GM12874 (cell line): ENCODE measurements around the gene ADH1A.

ENCODE experiments used
- CTCF ChIP-seq: IDR thresholded peaks from 2 replicates; pipeline ENCODE4 v1.5.1; 2011; ENCODE audit warnings: low read depth, mild to moderate bottlenecking, control low read depth, low read length, moderate library complexity; ENCODE audit not compliant: insufficient read depth

Gene ADH1A

GRCh38 chr4:99234331-99235010 is 56.3 kb downstream of the ADH1A start:
- TF ChIP-seq CTCF, result no peak
